NCI-H1694 (cell line): ENCODE measurements around the gene MRPS6.

Experiments used
- DNase-seq: peaks from one replicate; lab custom pipeline; 2025; lab: John Stamatoyannopoulos, UW

MRPS6 gene

GRCh38 chr21:34100337-34100736, 27.0 kb downstream of the MRPS6 start:
- DNase-seq = no peak

- no peak for DNase-seq
Measured at GRCh38 chr21:34100790-34101189, 27.4 kb downstream of the MRPS6 start.

GRCh38 chr21:34105947-34106541, 32.7 kb downstream of the MRPS6 start:
- no peak for DNase-seq

GRCh38 chr21:34107606-34108005, 34.2 kb downstream of the MRPS6 start:
- no peak for DNase-seq

- no peak for DNase-seq
Measured at GRCh38 chr21:34109075-34109474, 35.7 kb downstream of the MRPS6 start.

GRCh38 chr21:34110594-34111202, 37.3 kb downstream of the MRPS6 start:
- DNase-seq = no peak

DNA sequence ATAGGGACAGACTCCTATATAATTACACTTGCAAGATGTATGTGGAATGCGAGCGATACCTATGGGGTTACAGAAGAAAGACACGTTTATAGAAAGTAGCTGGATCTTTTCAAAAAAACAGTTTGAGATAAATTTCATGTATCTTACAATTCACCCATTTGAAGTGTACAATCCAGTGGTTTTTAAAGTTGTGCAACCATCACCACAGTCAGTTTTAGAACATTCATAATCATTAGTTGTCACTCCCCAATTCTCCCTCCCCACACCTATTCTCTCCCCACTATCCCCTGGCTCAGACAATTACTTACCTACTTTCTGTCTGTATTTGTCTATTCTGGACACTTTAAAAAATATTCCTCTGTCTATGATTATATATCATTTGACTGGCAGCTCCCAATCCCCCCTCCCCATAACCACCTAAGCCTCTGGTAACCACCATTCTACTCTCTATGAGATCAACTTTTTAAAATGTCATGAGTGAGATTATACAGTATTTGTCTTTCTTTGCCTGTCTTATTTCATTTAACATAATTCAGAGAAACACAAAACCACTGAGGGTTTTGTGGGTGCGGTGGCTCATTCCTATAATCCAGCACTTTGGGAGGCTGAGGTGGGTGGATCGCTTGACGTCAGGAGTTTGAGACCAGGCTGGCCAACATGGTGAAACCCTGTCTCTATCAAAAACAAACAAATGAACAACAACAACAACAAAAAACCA, 39.1 kb downstream of the MRPS6 start:
- DNase-seq = no peak

GRCh38 chr21:34113842-34114241, 40.5 kb downstream of the MRPS6 start:
- no peak for DNase-seq

DNA sequence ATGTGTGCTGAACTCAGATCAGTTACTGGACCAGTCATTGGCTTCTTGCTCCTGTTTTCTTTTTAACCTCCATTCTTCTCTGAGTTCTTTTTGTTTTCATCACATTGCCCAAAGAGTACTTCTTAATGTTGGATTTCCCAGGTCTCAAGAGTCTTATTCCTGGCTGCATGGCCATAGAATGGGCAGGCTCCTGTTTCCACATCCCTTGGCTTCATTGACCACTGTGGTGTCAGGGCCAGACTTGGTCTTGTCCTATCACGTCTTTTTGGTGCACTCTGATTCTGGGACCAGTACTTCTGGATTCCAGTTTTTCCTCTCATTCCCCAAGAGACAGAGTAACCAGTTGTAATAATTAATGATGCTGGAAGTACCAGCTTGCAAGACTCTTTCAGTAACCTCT, 41.8 kb downstream of the MRPS6 start:
- no peak for DNase-seq

DNA sequence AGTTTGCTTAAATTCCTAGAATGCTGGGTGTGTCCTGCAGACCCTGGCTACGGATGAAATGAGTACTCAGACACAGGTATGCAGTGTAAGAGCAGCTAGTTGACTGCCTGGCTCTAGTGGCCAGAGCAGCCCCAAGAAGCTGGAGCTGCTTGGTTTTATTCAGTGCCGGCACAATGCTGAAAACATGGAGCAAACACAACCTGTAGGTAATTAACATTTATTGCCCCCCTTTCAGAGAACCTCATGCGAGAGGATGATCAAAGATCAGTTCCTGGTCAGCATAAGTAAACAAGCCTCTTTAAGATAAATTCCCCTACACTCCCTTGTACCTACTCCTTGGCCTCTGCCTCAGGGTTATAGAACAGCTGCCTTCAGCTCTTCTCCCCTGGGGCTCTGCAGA, 43.2 kb downstream of the MRPS6 start:
- no peak for DNase-seq

DNA sequence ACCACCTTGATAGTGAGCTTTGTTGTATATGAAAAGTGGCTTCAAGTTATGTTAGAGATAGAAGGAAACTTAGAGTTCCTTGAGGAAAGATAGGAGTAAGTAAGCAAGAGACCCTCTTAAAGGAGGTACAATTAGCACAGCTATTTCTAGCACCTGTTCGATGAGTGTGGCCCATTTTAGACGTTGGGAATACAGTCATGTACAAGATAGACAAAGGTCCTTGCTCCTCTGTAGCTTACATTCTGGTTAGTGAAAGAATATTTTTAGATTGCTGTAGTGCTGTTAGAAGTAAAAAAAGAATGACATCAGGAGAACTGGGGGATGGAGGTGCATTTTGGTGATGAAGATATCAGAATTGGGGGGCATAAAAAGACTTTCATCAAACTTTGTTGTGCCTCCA, 47.5 kb downstream of the MRPS6 start:
- DNase-seq = no peak

- DNase-seq = no peak
Measured at GRCh38 chr21:34122047-34122446, 48.7 kb downstream of the MRPS6 start.

DNA sequence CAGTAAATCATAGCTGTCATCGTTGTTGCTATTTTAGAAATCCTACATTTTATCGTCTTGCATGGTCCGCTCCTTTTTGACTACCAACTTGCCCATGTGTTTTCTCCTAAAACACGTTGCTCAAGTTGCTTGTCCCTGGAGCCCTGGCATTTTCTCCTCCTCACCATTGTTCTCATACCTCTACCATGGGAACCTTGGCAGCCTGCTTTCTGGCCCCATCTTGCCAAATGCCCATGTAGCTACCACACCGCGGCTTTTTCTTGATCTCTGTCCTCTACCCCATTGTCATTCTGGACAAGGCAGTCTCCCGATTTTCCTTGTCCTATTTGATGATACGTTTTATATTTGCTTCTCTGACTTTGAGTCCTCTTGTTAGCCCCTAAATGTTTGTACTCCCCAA, 50.2 kb downstream of the MRPS6 start:
- DNase-seq = no peak

- DNase-seq = no peak
Measured at GRCh38 chr21:34126269-34126668, 52.9 kb downstream of the MRPS6 start.

GRCh38 chr21:34126691-34127090, 53.3 kb downstream of the MRPS6 start:
- DNase-seq = no peak

GRCh38 chr21:34128124-34128523, 54.7 kb downstream of the MRPS6 start:
- DNase-seq = no peak

GRCh38 chr21:34128674-34129038, 55.3 kb downstream of the MRPS6 start:
- no peak for DNase-seq

DNA sequence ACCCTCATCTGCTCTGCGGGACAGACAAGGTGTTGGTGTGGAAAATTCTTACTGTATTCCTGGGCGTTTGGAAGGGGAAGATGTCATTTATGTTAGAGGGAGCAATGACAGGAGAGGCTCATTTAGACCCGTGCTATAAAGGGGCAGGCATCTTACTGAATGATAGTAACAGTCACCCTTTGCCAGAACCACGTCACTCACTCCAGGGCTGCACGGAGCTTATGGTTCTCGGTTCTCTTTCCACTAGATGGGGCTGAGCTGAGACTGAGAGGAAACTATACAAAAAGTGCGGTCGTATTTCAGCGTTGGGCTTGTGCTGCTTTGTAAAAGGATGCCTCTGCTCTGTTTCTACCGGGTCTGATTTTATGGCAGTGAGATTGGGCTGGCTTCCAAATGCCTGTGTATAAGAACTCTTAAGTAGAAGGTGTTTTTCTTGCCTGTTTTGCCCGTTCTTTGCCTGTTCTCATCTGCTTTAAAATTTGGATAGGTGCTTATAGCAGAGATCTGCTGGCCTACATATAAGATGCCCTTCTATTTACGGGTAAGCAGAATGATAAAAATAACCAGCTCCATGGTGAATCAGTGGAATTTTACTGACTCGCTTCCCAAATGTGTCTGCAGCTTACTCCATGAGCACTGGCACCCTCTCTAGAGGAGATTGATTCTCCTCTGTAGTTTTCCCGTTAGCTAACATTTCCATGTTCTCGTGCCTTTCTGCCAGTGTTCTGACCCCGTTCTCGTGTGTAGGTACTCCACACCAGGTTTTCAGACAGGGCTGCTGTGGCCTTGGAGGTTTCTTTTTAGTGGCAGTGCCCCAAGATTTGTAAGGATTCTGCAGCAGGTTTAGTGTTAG, 55.9 kb downstream of the MRPS6 start:
- DNase-seq = peak; percentile 47

- no peak for DNase-seq
Measured at GRCh38 chr21:34129901-34130715, 56.7 kb downstream of the MRPS6 start.

- no peak for DNase-seq
Measured at GRCh38 chr21:34130716-34130985, 57.3 kb downstream of the MRPS6 start.

GRCh38 chr21:34131586-34131985, 58.2 kb downstream of the MRPS6 start:
- no peak for DNase-seq

GRCh38 chr21:34132202-34132601, 58.8 kb downstream of the MRPS6 start:
- DNase-seq = no peak
